ENCODE results near the gene NECTIN2. TPM values are rescaled to one million over a fixed set of nuclear protein-coding genes. Genes with fewer than 3 reads are reported as not detected.
A peak's percentile ranks its signal among the peaks of the same experiment; 100 is the strongest.

The NECTIN2 gene
- total RNA-seq, 4 donors from 2014 or later = 63.2 to 126 (median 90.4) TPM

DNA sequence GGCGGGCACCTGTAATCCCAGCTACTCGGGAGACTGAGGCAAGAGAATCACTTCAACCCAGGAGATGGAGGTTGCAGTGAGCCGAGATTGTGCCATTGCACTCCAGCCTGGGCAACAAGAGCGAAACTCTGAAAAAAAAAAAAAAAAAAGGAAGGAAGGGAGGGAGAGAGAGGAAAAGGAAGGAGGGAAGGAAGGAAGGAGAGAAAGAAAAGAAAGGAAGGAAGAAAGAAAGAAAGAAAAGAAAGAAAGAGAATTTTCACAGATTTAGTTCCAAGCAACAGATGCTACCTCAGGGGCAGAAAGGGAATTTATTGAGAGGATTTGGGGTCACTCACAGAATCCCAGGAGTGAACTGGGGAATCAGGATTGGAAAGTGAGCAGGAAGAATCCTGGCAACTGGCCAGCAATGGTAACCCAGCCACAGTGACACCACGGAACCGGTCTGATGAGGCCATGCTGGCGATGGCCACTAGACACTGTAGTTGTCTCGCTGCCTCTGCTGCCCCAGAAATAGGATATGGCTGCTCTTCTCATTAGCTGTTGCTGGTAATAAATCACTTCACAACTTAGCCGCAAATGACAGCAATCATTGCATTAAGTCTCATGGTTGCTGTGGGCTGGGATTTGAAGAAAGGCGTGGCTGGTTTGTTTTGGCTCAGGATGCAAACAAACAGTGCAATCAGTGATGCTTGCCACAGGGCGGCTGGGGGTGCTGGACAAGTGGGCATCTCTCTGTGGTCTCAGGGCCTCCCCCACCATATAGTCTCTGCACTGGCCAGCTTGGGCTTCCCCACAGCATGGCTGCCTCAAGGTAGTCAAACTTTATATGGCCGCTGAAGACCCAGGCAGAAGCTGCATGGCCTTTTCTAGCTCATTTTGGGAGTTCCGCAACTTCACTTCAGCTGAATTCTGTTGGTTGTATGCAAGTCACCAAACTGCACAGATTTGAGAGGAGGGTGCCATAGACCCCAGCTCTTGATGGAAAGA, 42.4 kb upstream of the NECTIN2 start:
- DNase-seq (ENCODE audit: low spot score in 2 of 2) = no peak
- peaks cover 0 to 6% (median 0%) of the 10 kb centered on the region in 4 donors for H3K9me3 ChIP-seq
- H3K36me3 ChIP-seq = no peaks in the 10 kb centered on the region
- no peaks in the 10 kb centered on the region for H3K27me3 ChIP-seq
- H3K27ac ChIP-seq = no peak overlapping the region
- WGBS, 2 donors = 81 to 89% methylated on average over 13 of the region's 13 CpGs
- TF ChIP-seq, protein P1, sequence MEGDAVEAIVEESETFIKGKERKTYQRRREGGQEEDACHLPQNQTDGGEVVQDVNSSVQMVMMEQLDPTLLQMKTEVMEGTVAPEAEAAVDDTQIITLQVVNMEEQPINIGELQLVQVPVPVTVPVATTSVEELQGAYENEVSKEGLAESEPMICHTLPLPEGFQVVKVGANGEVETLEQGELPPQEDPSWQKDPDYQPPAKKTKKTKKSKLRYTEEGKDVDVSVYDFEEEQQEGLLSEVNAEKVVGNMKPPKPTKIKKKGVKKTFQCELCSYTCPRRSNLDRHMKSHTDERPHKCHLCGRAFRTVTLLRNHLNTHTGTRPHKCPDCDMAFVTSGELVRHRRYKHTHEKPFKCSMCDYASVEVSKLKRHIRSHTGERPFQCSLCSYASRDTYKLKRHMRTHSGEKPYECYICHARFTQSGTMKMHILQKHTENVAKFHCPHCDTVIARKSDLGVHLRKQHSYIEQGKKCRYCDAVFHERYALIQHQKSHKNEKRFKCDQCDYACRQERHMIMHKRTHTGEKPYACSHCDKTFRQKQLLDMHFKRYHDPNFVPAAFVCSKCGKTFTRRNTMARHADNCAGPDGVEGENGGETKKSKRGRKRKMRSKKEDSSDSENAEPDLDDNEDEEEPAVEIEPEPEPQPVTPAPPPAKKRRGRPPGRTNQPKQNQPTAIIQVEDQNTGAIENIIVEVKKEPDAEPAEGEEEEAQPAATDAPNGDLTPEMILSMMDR (IDR thresholded peaks at IDR 0.05) = no peak
- TF ChIP-seq EP300 (IDR thresholded peaks at IDR 0.05) (no peak), POLR2A (IDR thresholded peaks at IDR 0.05) (no peak)
- H3K4me3 ChIP-seq = no peak overlapping the region
- peaks cover 0 to 22% (median 8%) of the 10 kb centered on the region in 4 donors for H3K4me1 ChIP-seq

DNA sequence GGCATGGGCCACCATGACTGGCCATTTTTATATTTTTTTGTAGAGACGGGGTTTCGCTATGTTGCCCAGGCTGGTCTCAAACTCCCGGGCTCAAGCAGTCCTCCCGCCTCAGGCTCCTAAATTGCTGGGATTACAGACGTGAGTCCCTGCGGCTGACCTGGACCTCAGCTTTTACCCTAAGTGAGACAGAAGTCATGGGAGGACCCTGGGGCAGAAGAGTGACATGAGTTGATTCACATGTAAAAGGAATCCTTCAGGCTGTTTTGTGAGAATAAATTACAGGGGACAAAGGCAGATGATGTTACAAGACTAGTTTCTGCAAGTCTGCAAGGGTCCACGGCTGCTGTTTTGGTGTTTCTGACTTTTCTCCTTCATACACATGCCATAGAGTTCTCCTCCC, 39.8 kb upstream of the NECTIN2 start:
- H3K27ac ChIP-seq = no peak overlapping the region
- H3K4me1 ChIP-seq = peaks cover 0 to 39% (median 23%) of the 10 kb centered on the region in 4 donors
- H3K4me3 ChIP-seq = no peak overlapping the region
- no peaks in the 10 kb centered on the region for H3K36me3 ChIP-seq
- peaks cover 0 to 6% (median 0%) of the 10 kb centered on the region in 4 donors for H3K9me3 ChIP-seq
- 75% methylated on average over 7 of the region's 7 CpGs for WGBS, 2 donors
- DNase-seq (ENCODE audit: low spot score in 2 of 2) = no peak
- TF ChIP-seq POLR2A (IDR thresholded peaks at IDR 0.05) (no peak), EP300 (IDR thresholded peaks at IDR 0.05) (no peak)
- TF ChIP-seq, protein P1 (IDR thresholded peaks at IDR 0.05) = no peak
- no peaks in the 10 kb centered on the region for H3K27me3 ChIP-seq

DNA sequence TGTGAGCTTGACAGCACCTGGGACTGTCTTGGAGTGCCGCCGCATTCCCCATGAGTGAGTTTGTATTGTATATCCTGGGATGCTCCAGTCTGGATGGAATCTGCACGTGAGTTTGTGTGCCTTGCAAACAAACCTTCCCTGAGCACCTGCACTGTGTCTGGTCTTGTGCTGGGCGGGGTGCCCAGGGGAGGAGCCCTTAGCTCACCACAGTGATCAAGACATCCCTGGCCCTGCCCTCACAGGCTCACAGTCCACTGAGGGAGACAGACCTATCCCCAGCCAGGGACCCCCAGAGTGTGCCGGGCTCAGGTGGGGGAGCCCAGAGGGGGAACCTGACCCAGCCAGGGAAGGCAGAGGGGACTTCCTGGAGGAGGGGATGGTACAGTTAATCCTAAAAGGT, 38.9 kb upstream of the NECTIN2 start:
- Histone ChIP-seq H3K4me3 (no peak overlapping the region), H3K9me3 (peaks cover 0 to 6% (median 0%) of the 10 kb centered on the region in 4 donors), H3K36me3 (peaks cover 0 to 4% (median 0%) of the 10 kb centered on the region in 3 donors), H3K4me1 (peaks cover 0 to 48% (median 23%) of the 10 kb centered on the region in 4 donors), H3K27me3 (no peaks in the 10 kb centered on the region), H3K27ac (peak overlapping the region in 2 of 4 donors; percentile 85 to 90)
- TF ChIP-seq, protein P1 (IDR thresholded peaks at IDR 0.05) = no peak
- TF ChIP-seq POLR2A (IDR thresholded peaks at IDR 0.05) (no peak), EP300 (IDR thresholded peaks at IDR 0.05) (no peak)
- no peak for DNase-seq (ENCODE audit: low spot score in 2 of 2)
- WGBS, 2 donors = 79 to 90% methylated on average over 4 to 5 of the region's 5 CpGs

DNA sequence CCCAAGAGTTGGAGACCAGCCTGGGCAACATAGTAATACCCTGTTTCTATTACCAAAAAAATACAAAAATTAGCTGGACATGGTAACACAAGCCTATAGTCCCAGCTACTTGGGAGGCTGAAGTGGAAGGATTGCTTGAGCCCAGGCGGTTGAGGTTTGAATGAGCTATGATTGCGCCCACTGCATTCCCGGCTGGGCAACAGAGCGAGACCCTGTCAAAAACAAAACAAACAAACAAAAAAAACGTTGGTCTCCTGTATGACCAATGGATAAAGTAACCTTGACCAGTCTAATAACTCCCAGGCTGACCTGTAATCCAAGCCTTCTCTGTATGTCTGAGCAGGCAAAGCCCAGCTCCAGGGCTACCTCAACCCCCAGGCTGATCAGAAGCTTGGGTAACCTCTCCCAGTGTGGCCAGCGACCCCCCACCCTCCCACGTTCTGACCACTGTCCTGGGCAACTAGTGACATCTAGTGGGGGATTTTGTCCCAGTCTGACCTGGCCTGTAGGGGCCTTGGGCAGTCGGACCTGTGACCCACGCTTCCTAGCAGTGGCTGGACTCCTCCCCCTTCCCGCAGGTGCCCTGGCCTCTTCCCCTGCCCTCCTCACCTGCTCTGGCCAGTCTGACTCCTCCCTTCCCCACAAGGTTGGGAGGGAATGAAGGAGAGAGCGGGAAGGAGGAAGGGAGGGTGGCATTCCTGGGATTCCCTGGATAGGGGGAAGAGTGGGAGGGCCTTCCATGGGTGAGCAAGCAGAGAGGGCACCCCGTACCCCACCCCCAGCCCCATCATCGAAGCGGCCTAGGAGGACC, 38.2 kb upstream of the NECTIN2 start:
- Histone ChIP-seq H3K36me3 (peaks cover 0 to 8% (median 0%) of the 10 kb centered on the region in 3 donors), H3K9me3 (peaks cover 0 to 6% (median 0%) of the 10 kb centered on the region in 4 donors), H3K4me3 (peak overlapping the region in 1 of 4 donors; percentile 66), H3K27me3 (no peaks in the 10 kb centered on the region), H3K27ac (peak overlapping the region; percentile 56 to 90 (median 79)), H3K4me1 (peaks cover 0 to 49% (median 23%) of the 10 kb centered on the region in 4 donors)
- TF ChIP-seq, protein P1 (IDR thresholded peaks at IDR 0.05) = peak; percentile 30 to 52 (median 39)
- no peak for TF ChIP-seq EP300 (IDR thresholded peaks at IDR 0.05)
- WGBS, 2 donors = 18 to 19% methylated on average over 14 of the region's 14 CpGs
- DNase-seq (ENCODE audit: low spot score in 2 of 2) = peak in 1 of 2 donors; percentile 27

All from tibial nerve (tissue), 4 donors.